HEK293 (cell line): ENCODE data around the gene BLVRB.

Experiments
- CTCF ChIP-seq: fragments of 450-650 bp; formaldehyde crosslinking; IDR thresholded peaks from 2 replicates; pipeline ENCODE4 v1.5.1; 2016; ENCODE audit warnings: missing biosample characterization, missing genetic modification characterization
- ZNF266 ChIP-seq: fragments of 450-650 bp; formaldehyde crosslinking; IDR thresholded peaks from 2 replicates; pipeline ENCODE4 v1.5.1; 2016; ENCODE audit warnings: missing biosample characterization, missing genetic modification characterization, low read depth
- ZNF350 ChIP-seq: fragments of 450-650 bp; formaldehyde crosslinking; IDR thresholded peaks from 2 replicates; pipeline ENCODE4 v1.5.0; 2017; ENCODE audit warnings: missing biosample characterization, mild to moderate bottlenecking, missing genetic modification characterization
- ZNF391 ChIP-seq: fragments of 450-650 bp; formaldehyde crosslinking; IDR thresholded peaks from 2 replicates; pipeline ENCODE4 v1.5.1; 2016; ENCODE audit warnings: low read depth, missing biosample characterization, missing genetic modification characterization, borderline replicate concordance
- ZNF561 ChIP-seq: fragments of 450-650 bp; IDR thresholded peaks from 2 replicates; pipeline ENCODE4 v1.5.1; 2018; ENCODE audit warnings: missing biosample characterization, missing genetic modification characterization, borderline replicate concordance
- ZNF626 ChIP-seq: fragments of 450-650 bp; sonication (Bioruptor Pico); formaldehyde crosslinking; IDR thresholded peaks from 2 replicates; pipeline ENCODE4 v1.5.1; 2018; ENCODE audit warnings: missing biosample characterization, missing genetic modification characterization, inconsistent platforms
- ZSCAN18 ChIP-seq: fragments of 450-650 bp; formaldehyde crosslinking; IDR thresholded peaks from 2 replicates; pipeline ENCODE4 v1.5.1; 2016; ENCODE audit warnings: missing biosample characterization, missing genetic modification characterization
- ZXDB ChIP-seq: fragments of 450-650 bp; formaldehyde crosslinking; IDR thresholded peaks from 2 replicates; pipeline ENCODE4 v1.5.1; 2016; ENCODE audit warnings: missing biosample characterization, missing genetic modification characterization

GRCh38 chr19:40492274-40492673 lies 26.7 kb upstream of the BLVRB start:
- TF ChIP-seq ZNF266 (no peak), CTCF (no peak), ZXDB (tag by site-specific recombination) (no peak), ZSCAN18 (tag by site-specific recombination) (no peak), ZNF626 (tag by site-specific recombination) (no peak), ZNF561 (no peak), ZNF391 (tag by site-specific recombination) (no peak), ZNF350 (tag by site-specific recombination) (no peak)
